Mesenchymal stem cell (in vitro differentiated cells and primary cell): ENCODE data around the gene LBHD1.

Experiments
- DNase-seq: peaks from one replicate; pipeline ENCODE4 v3.0.0-alpha.2; 2013
- H2AFZ ChIP-seq: one replicate; pipeline ENCODE4 v1.6.1; 2013; ENCODE audit warnings: low read depth, mild to moderate bottlenecking, control low read depth, inconsistent platforms, low read length, moderate library complexity
- H2AK5ac ChIP-seq: 2 replicates; pipeline ENCODE4 v1.6.1; 2013; ENCODE audit warnings: low read length, moderate library complexity, mild to moderate bottlenecking, inconsistent platforms; ENCODE audit not compliant: severe bottlenecking
- H2BK120ac ChIP-seq: one replicate; pipeline ENCODE4 v1.6.1; 2013; ENCODE audit warnings: low read depth, mild to moderate bottlenecking, inconsistent platforms, low read length, moderate library complexity
- H2BK12ac ChIP-seq, 2 experiments: one replicate each; pipeline ENCODE4 v1.6.1; 2013; ENCODE audit warnings: inconsistent platforms in 2 of 2, low read length in 2 of 2, mild to moderate bottlenecking in 2 of 2, moderate library complexity in 2 of 2, control low read depth in 1 of 2
- H2BK15ac ChIP-seq: one replicate; pipeline ENCODE4 v1.6.1; 2013; ENCODE audit warnings: mild to moderate bottlenecking, low read depth, inconsistent platforms; ENCODE audit not compliant: poor library complexity, severe bottlenecking
- H2BK5ac ChIP-seq: 2 replicates; pipeline ENCODE4 v1.6.1; 2013; ENCODE audit warnings: low read depth, mild to moderate bottlenecking, low read length, control low read depth, inconsistent platforms; ENCODE audit not compliant: poor library complexity, severe bottlenecking
- H3K14ac ChIP-seq, 2 experiments: one replicate each; pipeline ENCODE4 v1.6.1; 2013; ENCODE audit warnings: inconsistent platforms in 2 of 2, low read length in 2 of 2, control low read depth in 1 of 2, mild to moderate bottlenecking in 1 of 2, moderate library complexity in 1 of 2
- H3K18ac ChIP-seq, 2 experiments: one replicate each; pipeline ENCODE4 v1.6.1; 2013; ENCODE audit warnings: inconsistent platforms in 2 of 2, low read length in 2 of 2, control low read depth in 1 of 2, low read depth in 1 of 2, mild to moderate bottlenecking in 1 of 2
- H3K23ac ChIP-seq, 2 experiments: one replicate each; pipeline ENCODE4 v1.6.1; 2013; ENCODE audit warnings: inconsistent platforms in 2 of 2, low read length in 2 of 2, mild to moderate bottlenecking in 2 of 2, moderate library complexity in 2 of 2, control low read depth in 1 of 2
- H3K27ac ChIP-seq: 2 replicates; pipeline ENCODE4 v1.5.1; 2013; ENCODE audit warnings: mild to moderate bottlenecking, moderate library complexity, low read length, control low read depth, inconsistent platforms; ENCODE audit not compliant: poor library complexity, severe bottlenecking
- H3K27me3 ChIP-seq, 2 experiments: 2 replicates each; pipeline versions ENCODE4 v1.6.1 to v1.7.0; 2013; ENCODE audit warnings: low read length in 2 of 2, mild to moderate bottlenecking in 2 of 2, moderate library complexity in 2 of 2, control low read depth in 1 of 2, inconsistent platforms in 1 of 2; ENCODE audit not compliant: control insufficient read depth in 1 of 2, insufficient read depth in 1 of 2
- H3K36me3 ChIP-seq, 2 experiments: 2 replicates each; pipeline versions ENCODE4 v1.6.1 to v1.7.0; 2013; ENCODE audit warnings: low read length in 2 of 2, control low read depth in 1 of 2, inconsistent platforms in 1 of 2, low read depth in 1 of 2, mild to moderate bottlenecking in 1 of 2; ENCODE audit not compliant: insufficient read depth in 2 of 2, control insufficient read depth in 1 of 2
- H3K4ac ChIP-seq, 2 experiments: one replicate each; pipeline ENCODE4 v1.6.1; 2013; ENCODE audit warnings: inconsistent platforms in 2 of 2, low read length in 2 of 2, mild to moderate bottlenecking in 2 of 2, moderate library complexity in 2 of 2, control low read depth in 1 of 2, low read depth in 1 of 2
- H3K4me1 ChIP-seq: 2 replicates; pipeline ENCODE4 v1.6.1; 2013; ENCODE audit warnings: low read depth, low read length, control low read depth; ENCODE audit not compliant: control insufficient read depth, insufficient read depth
- H3K4me2 ChIP-seq: 2 replicates; pipeline ENCODE4 v1.6.1; 2013; ENCODE audit warnings: low read length, mild to moderate bottlenecking, inconsistent platforms; ENCODE audit not compliant: poor library complexity, severe bottlenecking
- H3K4me3 ChIP-seq, 2 experiments: 2 replicates each; pipeline versions ENCODE4 v1.5.1 to v1.7.0; 2013; ENCODE audit warnings: low read length in 2 of 2, mild to moderate bottlenecking in 2 of 2, control low read depth in 1 of 2, low read depth in 1 of 2; ENCODE audit not compliant: insufficient read depth in 1 of 2
- H3K79me1 ChIP-seq: replicated peaks from 2 replicates; pipeline ENCODE4 v1.6.1; 2013; ENCODE audit warnings: mild to moderate bottlenecking, control low read depth, low read length, inconsistent platforms; ENCODE audit not compliant: poor library complexity, severe bottlenecking
- H3K9ac ChIP-seq: 2 replicates; pipeline ENCODE4 v1.7.0; 2013; ENCODE audit warnings: mild to moderate bottlenecking, low read length, moderate library complexity
- H3K9me3 ChIP-seq: 2 replicates; pipeline ENCODE4 v1.7.0; 2013; ENCODE audit warnings: mild to moderate bottlenecking, low read length; ENCODE audit not compliant: control insufficient read depth
- H4K8ac ChIP-seq: one replicate; pipeline ENCODE4 v1.6.1; 2013; ENCODE audit warnings: inconsistent platforms, mild to moderate bottlenecking, low read length, moderate library complexity
- H4K91ac ChIP-seq: one replicate; pipeline ENCODE4 v1.6.1; 2013; ENCODE audit warnings: mild to moderate bottlenecking, low read length, inconsistent platforms
- WGBS: methylation state at CpG from one replicate; pipeline ENCODE4 v1.1.7; 2013; ENCODE audit warnings: mixed read lengths; 5-methylcytosine and 5-hydroxymethylcytosine counted together

Gene LBHD1

GRCh38 chr11:62645946-62646824 lies 25.9 kb downstream of the LBHD1 start, which contains the start of gene GANAB:
GANAB (minus strand) TSS chr11:62646613; CDS start chr11:62646599, 14 bp downstream.
- Histone ChIP-seq H3K9me3 (no peaks in the 10 kb centered on the region), H4K8ac (peak within 1 kb of the TSS; percentile 94), H3K4me3 (peak within 1 kb of the TSS; percentile 71 to 95), H4K91ac (peak within 1 kb of the TSS; percentile 93), H3K36me3 (peaks cover 45 to 50% of the 10 kb centered on the region in 2 experiments), H2BK12ac (peak within 1 kb of the TSS in 1 of 2 experiments; percentile 71), H3K4ac (peak within 1 kb of the TSS; percentile 35 to 92), H2AFZ (no peak within 1 kb of the TSS), H3K27ac (peak within 1 kb of the TSS; percentile 95), H3K27me3 (no peaks in the 10 kb centered on the region), H3K18ac (peak within 1 kb of the TSS; percentile 22 to 89), H3K23ac (no peak within 1 kb of the TSS), H3K9ac (peak within 1 kb of the TSS; percentile 99), H2BK15ac (peak within 1 kb of the TSS; percentile 76), H3K79me1 (peaks cover 21% of the 10 kb centered on the region), H2BK120ac (peak within 1 kb of the TSS; percentile 82), H3K4me2 (peak within 1 kb of the TSS; percentile 51), H3K4me1 (peaks cover 14% of the 10 kb centered on the region), H2BK5ac (peak within 1 kb of the TSS; percentile 96), H2AK5ac (peak within 1 kb of the TSS; percentile 89), H3K14ac (peak within 1 kb of the TSS; percentile 19 to 45)
- DNase-seq, result peak; percentile 98
- 1% methylated on average over 67 of the region's 73 CpGs for WGBS

GRCh38 chr11:62645671-62645945 lies 26.5 kb downstream of the LBHD1 start:
- Histone ChIP-seq H3K4me1 (peaks cover 12% of the 10 kb centered on the region), H4K8ac (no peak overlapping the region), H3K4me3 (peak overlapping the region; percentile 71 to 95), H2BK5ac (no peak overlapping the region), H3K4ac (peak overlapping the region; percentile 35 to 92), H2BK15ac (no peak overlapping the region), H3K23ac (no peak overlapping the region), H4K91ac (no peak overlapping the region), H2AK5ac (peak overlapping the region; percentile 6), H3K27me3 (no peaks in the 10 kb centered on the region), H2AFZ (no peak overlapping the region), H3K27ac (peak overlapping the region; percentile 40), H3K18ac (peak overlapping the region in 1 of 2 experiments; percentile 22), H3K4me2 (peak overlapping the region; percentile 51), H3K14ac (no peak overlapping the region), H3K36me3 (peaks cover 45 to 54% of the 10 kb centered on the region in 2 experiments), H3K9ac (peak overlapping the region; percentile 99), H2BK120ac (no peak overlapping the region), H3K79me1 (peaks cover 18% of the 10 kb centered on the region), H3K9me3 (no peaks in the 10 kb centered on the region), H2BK12ac (no peak overlapping the region)
- DNase-seq, result no peak
- 27% methylated on average over 11 of the region's 11 CpGs for WGBS

DNA sequence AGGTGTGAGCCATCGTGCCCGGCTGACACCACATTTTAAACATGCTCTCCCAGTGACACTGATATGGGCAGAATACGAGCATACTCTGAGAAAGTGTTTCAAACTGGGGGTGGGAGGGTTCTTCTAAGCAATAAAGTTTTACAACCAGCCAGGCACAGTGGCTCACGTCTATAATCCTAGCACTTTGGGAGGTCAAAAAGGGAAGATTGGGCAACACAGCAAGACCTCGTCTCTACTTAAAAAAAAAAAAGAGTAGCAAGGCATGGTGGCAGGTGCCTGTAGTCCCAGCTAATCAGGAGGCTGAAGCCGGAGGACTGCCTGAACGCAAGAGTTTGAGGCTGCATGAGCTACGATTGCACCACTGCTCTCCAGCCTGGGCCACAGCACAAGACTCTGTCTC lies 27.8 kb downstream of the LBHD1 start:
- Histone ChIP-seq H2BK15ac (no peak overlapping the region), H3K4me3 (no peak overlapping the region), H2BK12ac (no peak overlapping the region), H3K79me1 (peaks cover 19% of the 10 kb centered on the region), H3K23ac (no peak overlapping the region), H4K8ac (no peak overlapping the region), H3K36me3 (peaks cover 41 to 53% of the 10 kb centered on the region in 2 experiments), H3K27me3 (no peaks in the 10 kb centered on the region), H3K4me1 (peaks cover 10% of the 10 kb centered on the region), H3K4ac (no peak overlapping the region), H2AFZ (no peak overlapping the region), H3K9me3 (no peaks in the 10 kb centered on the region), H3K18ac (no peak overlapping the region), H2BK120ac (no peak overlapping the region), H4K91ac (no peak overlapping the region), H3K14ac (no peak overlapping the region), H3K9ac (peak overlapping the region; percentile 99), H2BK5ac (no peak overlapping the region), H2AK5ac (no peak overlapping the region), H3K27ac (no peak overlapping the region), H3K4me2 (no peak overlapping the region)
- 83% methylated on average over 8 of the region's 8 CpGs for WGBS
- no peak for DNase-seq

DNA sequence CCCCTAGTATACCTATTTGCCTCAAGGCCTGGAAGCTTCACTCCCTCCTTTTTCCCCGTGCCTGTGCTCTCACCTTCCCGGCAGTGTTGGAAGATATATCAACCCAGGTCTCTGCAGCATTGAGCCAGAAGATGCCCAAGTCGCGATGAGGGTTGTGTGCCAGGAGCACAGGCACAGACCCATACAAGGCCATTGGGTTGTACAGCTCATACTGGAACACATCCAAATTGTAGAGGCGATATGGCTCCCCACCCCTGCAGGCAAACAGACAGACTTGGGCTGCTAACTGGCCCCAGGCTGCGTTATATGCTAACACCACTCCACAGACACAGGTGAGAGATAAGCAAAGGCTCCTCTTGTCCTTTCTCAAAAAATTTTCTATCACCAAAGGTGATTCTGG lies 39.6 kb downstream of the LBHD1 start:
- peaks cover 77 to 98% of the 10 kb centered on the region in 2 experiments for H3K36me3 ChIP-seq
- DNase-seq, result no peak
- WGBS, result 97% methylated on average over 6 of the region's 6 CpGs

More for the DNA sequence above, 39.6 kb downstream of the LBHD1 start:
- Histone ChIP-seq H3K27ac (no peak overlapping the region), H3K18ac (no peak overlapping the region), H3K23ac (no peak overlapping the region), H2AFZ (no peak overlapping the region), H3K4me3 (no peak overlapping the region), H4K91ac (no peak overlapping the region), H3K14ac (no peak overlapping the region), H2BK15ac (no peak overlapping the region), H2AK5ac (no peak overlapping the region), H4K8ac (no peak overlapping the region), H3K4ac (no peak overlapping the region), H2BK120ac (no peak overlapping the region), H3K4me2 (no peak overlapping the region), H2BK5ac (no peak overlapping the region), H2BK12ac (no peak overlapping the region), H3K79me1 (peaks cover 45% of the 10 kb centered on the region), H3K9me3 (no peaks in the 10 kb centered on the region), H3K4me1 (no peaks in the 10 kb centered on the region), H3K27me3 (no peaks in the 10 kb centered on the region), H3K9ac (no peak overlapping the region)
